SK-N-MC (cell line): ENCODE measurements around the gene CLEC10A.
"Not testable (repeated sequence)": the region's sequence is repeated elsewhere in the genome, so short reads cannot be mapped to it uniquely, and the experiment has no call there.

Source experiments
- DNase-seq: peaks from one replicate; pipeline ENCODE4 v3.0.0-alpha.2; 2011; ENCODE audit warnings: low read depth, low spot score
- H3K27ac ChIP-seq: fragments of 200-600 bp; sonication (generic); 2 replicates; pipeline ENCODE4 v1.5.1; 2016; ENCODE audit warnings: mixed run types
- H3K36me3 ChIP-seq: fragments of 200-600 bp; sonication (generic); 2 replicates; pipeline ENCODE4 v1.6.1; 2017; ENCODE audit warnings: antibody characterized with exemption, low read length, mixed read lengths; ENCODE audit not compliant: insufficient read depth
- H3K4me3 ChIP-seq: fragments of 200-600 bp; sonication (generic); 2 replicates; pipeline ENCODE4 v1.5.1; 2016
- H3K9ac ChIP-seq: fragments of 200-600 bp; sonication (generic); 2 replicates; pipeline ENCODE4 v1.8.0; 2017; ENCODE audit warnings: mixed run types, mixed read lengths; ENCODE audit not compliant: insufficient read length
- H3K9me3 ChIP-seq: fragments of 200-600 bp; sonication (generic); 2 replicates; pipeline ENCODE4 v1.6.1; 2017; ENCODE audit warnings: low read depth, mild to moderate bottlenecking, antibody characterized with exemption, low read length, moderate library complexity, mixed read lengths
- EZH2 ChIP-seq: fragments of 200-600 bp; sonication (generic); IDR thresholded peaks from one replicate; pipeline ENCODE4 v1.6.1; 2017; ENCODE audit warnings: antibody characterized with exemption
- FOXP2 ChIP-seq: optimal IDR thresholded peaks from 2 replicates; pipeline ENCODE3; 2011; ENCODE audit warnings: mild to moderate bottlenecking, moderate library complexity; ENCODE audit not compliant: insufficient read depth; ENCODE audit errors: extremely low read length, control extremely low read depth
- POLR2AphosphoS5 ChIP-seq: IDR thresholded peaks from 2 replicates; pipeline ENCODE4 v1.6.1; 2012; ENCODE audit warnings: mild to moderate bottlenecking, low read depth, low read length, borderline replicate concordance

Gene CLEC10A

GRCh38 chr17:7079581-7080455 is at the start of gene CLEC10A:
Gene CLEC10A (minus strand): TSS chr17:7080251. CDS start chr17:7078812, 1,439 bp downstream.
- no peak within 1 kb of the TSS for H3K9ac ChIP-seq
- TF ChIP-seq EZH2 (no peak), FOXP2 (no peak), POLR2AphosphoS5 (no peak)
- DNase-seq = no peak

GRCh38 chr17:7129311-7129710 is 49.3 kb upstream of the CLEC10A start:
- Histone ChIP-seq H3K27ac (no peak overlapping the region), H3K4me3 (no peak overlapping the region), H3K9me3 (no peaks in the 10 kb centered on the region), H3K9ac (no peak overlapping the region), H3K36me3 (no peaks in the 10 kb centered on the region)
- no peak for TF ChIP-seq EZH2
- TF ChIP-seq POLR2AphosphoS5 = no peak
- TF ChIP-seq FOXP2 = no peak
- no peak for DNase-seq

More at GRCh38 chr17:7079581-7080455, at the start of gene CLEC10A:
- Histone ChIP-seq H3K9me3 (no peaks in the 10 kb centered on the region), H3K4me3 (no peak within 1 kb of the TSS), H3K36me3 (no peaks in the 10 kb centered on the region), H3K27ac (no peak within 1 kb of the TSS)

GRCh38 chr17:7128160-7128559 is 48.1 kb upstream of the CLEC10A start:
- Histone ChIP-seq H3K27ac (peak overlapping the region; percentile 46; the same call in 1 of the 2 replicates), H3K9me3 (no peaks in the 10 kb centered on the region), H3K9ac (peak overlapping the region; percentile 65), H3K4me3 (no peak overlapping the region), H3K36me3 (no peaks in the 10 kb centered on the region)
- TF ChIP-seq EZH2 (no peak), POLR2AphosphoS5 (no peak), FOXP2 (no peak)
- DNase-seq = no peak

GRCh38 chr17:7127501-7127900 is 47.5 kb upstream of the CLEC10A start:
- not testable (repeated sequence) for H3K27ac ChIP-seq, H3K4me3 ChIP-seq, H3K9me3 ChIP-seq, DNase-seq, H3K9ac ChIP-seq, H3K36me3 ChIP-seq

GRCh38 chr17:7126386-7126785 is 46.3 kb upstream of the CLEC10A start:
- H3K9me3 ChIP-seq, H3K4me3 ChIP-seq, H3K9ac ChIP-seq, H3K27ac ChIP-seq, H3K36me3 ChIP-seq, DNase-seq: not testable (repeated sequence)

- Histone ChIP-seq H3K27ac (no peak overlapping the region), H3K4me3 (no peak overlapping the region), H3K9me3 (no peaks in the 10 kb centered on the region), H3K9ac (no peak overlapping the region), H3K36me3 (no peaks in the 10 kb centered on the region)
- TF ChIP-seq POLR2AphosphoS5 (no peak), EZH2 (no peak), FOXP2 (no peak)
- DNase-seq = no peak
Measured at GRCh38 chr17:7124923-7125322, 44.9 kb upstream of the CLEC10A start.

- H3K9ac ChIP-seq = no peak overlapping the region
- no peaks in the 10 kb centered on the region for H3K9me3 ChIP-seq
- H3K27ac ChIP-seq = no peak overlapping the region
- no peaks in the 10 kb centered on the region for H3K36me3 ChIP-seq
- no peak overlapping the region for H3K4me3 ChIP-seq
- TF ChIP-seq FOXP2 = no peak
- DNase-seq = no peak
Measured at GRCh38 chr17:7123844-7124243, 43.8 kb upstream of the CLEC10A start.

GRCh38 chr17:7122381-7122780 is 42.3 kb upstream of the CLEC10A start:
- no peak overlapping the region for H3K4me3 ChIP-seq
- H3K36me3 ChIP-seq = no peaks in the 10 kb centered on the region
- no peaks in the 10 kb centered on the region for H3K9me3 ChIP-seq
- TF ChIP-seq EZH2 (no peak), POLR2AphosphoS5 (no peak), FOXP2 (no peak)
- H3K9ac ChIP-seq = no peak overlapping the region
- H3K27ac ChIP-seq = no peak overlapping the region; the same call in 1 of the 2 replicates
- no peak for DNase-seq

- H3K36me3 ChIP-seq, H3K27ac ChIP-seq, DNase-seq, H3K9me3 ChIP-seq, H3K4me3 ChIP-seq, H3K9ac ChIP-seq: not testable (repeated sequence)
Measured at GRCh38 chr17:7120635-7121034, 40.6 kb upstream of the CLEC10A start.
